Measurements from ENCODE around the gene MBP.

DNA sequence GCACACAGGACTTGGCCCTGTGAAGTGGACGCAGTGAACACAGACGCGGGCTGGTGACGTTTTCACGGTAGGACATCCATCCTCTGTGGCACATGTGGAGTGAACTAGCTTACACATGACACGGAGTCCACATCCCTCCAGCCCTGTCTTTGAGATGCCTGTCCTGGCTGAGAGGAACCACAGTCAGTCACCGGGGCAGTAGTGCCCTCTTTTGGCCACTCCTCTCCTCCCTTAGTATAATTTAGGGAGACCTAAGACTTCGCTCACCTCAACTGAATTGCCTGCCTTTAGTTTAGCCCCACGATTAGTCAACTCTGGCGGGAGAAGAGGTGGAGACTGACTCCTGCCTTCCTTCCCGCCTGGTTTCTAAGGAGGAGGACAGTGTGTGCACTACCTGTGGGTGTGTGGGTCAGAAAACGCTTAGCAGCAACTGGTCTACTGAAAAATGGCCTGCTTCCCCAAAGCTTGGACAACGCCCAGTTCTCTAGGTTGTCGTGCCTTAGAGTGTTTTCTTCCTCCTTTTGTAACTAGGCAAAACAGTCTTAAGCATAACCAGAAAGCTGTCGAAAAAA, 70.6 kb downstream of the MBP start:
- TF ChIP-seq TCF7L2 (IDR thresholded peaks at IDR 0.05; ENCODE audit: low read depth, low read length) (no peak), PREB (CRISPR knock-in tag; IDR thresholded peaks at IDR 0.05) (no peak), ZNF432 (CRISPR knock-in tag; IDR thresholded peaks at IDR 0.05; ENCODE audit: borderline replicate concordance) (no peak), NFYB (CRISPR knock-in tag; IDR thresholded peaks at IDR 0.05) (no peak), POLR2A (IDR thresholded peaks at IDR 0.05; ENCODE audit: insufficient read depth in 1 of 2, low read depth in 2 of 2, low read length in 2 of 2) (no peak), STAG1 (CRISPR knock-in tag; IDR thresholded peaks at IDR 0.05) (no peak)

Data from HepG2 (cell line).